WTC11 (cell line): Measurements from ENCODE around the gene COPA. TPM values are rescaled to one million over a fixed set of nuclear protein-coding genes. Genes with fewer than 3 reads are reported as not detected.

Source experiments
- ATAC-seq: fragments of 200-7000 bp; cut with Tn5 transposase; 2 replicates; pipeline ENCODE4 v1.10.0; 2021; ENCODE audit warnings: mild to moderate bottlenecking, moderate library complexity
- CTCF ChIA-PET: fragments of 300-600 bp; sonication (Branson Sonifier 250); formaldehyde crosslinking; loops from one replicate; lab custom pipeline; 2021; ENCODE audit warnings: antibody characterized with exemption; lab: Charles Lee
- POLR2A ChIA-PET: fragments of 350-600 bp; sonication (Branson Sonifier 250); formaldehyde crosslinking; loops from one replicate; lab custom pipeline; 2021; ENCODE audit warnings: antibody characterized with exemption; lab: Charles Lee
- DNase-seq: peaks from one replicate; pipeline ENCODE4 v3.0.0; 2021; ENCODE audit warnings: low spot score
- H3K27ac Mint-ChIP-seq: 2 replicates; pipeline ENCODE4 v1.8.0; 2021; ENCODE audit warnings: mixed read lengths
- H3K27me3 Mint-ChIP-seq: 2 replicates; pipeline ENCODE4 v1.8.0; 2021; ENCODE audit warnings: low read depth, mild to moderate bottlenecking, moderate library complexity, mixed read lengths
- H3K36me3 Mint-ChIP-seq: 2 replicates; pipeline ENCODE4 v1.8.0; 2021; ENCODE audit warnings: mixed read lengths
- H3K4me1 Mint-ChIP-seq: 2 replicates; pipeline ENCODE4 v1.8.0; 2022; ENCODE audit warnings: mixed read lengths
- H3K4me3 Mint-ChIP-seq: 2 replicates; pipeline ENCODE4 v1.8.0; 2021; ENCODE audit warnings: mild to moderate bottlenecking, moderate library complexity, mixed read lengths
- H3K9me3 Mint-ChIP-seq: 2 replicates; pipeline ENCODE4 v1.8.0; 2021; ENCODE audit warnings: mixed read lengths
- ATF6 ChIP-seq: sonication (generic); formaldehyde crosslinking; IDR thresholded peaks from 2 replicates; pipeline ENCODE4 v1.8.1; 2023; ENCODE audit warnings: mild to moderate bottlenecking, missing genetic modification reagents
- HMGA2 ChIP-seq: fragments of 250-450 bp; sonication (Bioruptor Pico); IDR thresholded peaks from 2 replicates; pipeline ENCODE4 v1.4.0; 2021; ENCODE audit warnings: mild to moderate bottlenecking, moderate library complexity
- JAZF1 ChIP-seq: fragments of 250-450 bp; sonication (Bioruptor Pico); IDR thresholded peaks from 2 replicates; pipeline ENCODE4 v1.9.0; 2021; ENCODE audit warnings: moderate library complexity, mild to moderate bottlenecking, inconsistent platforms
- MLX ChIP-seq: sonication (generic); formaldehyde crosslinking; IDR thresholded peaks from 2 replicates; pipeline ENCODE4 v1.8.1; 2023; ENCODE audit warnings: mild to moderate bottlenecking, missing genetic modification reagents, moderate library complexity
- ZNF263 ChIP-seq: sonication (generic); formaldehyde crosslinking; IDR thresholded peaks from 2 replicates; pipeline ENCODE4 v1.8.1; 2022; ENCODE audit warnings: low read depth, mild to moderate bottlenecking, moderate library complexity, missing genetic modification reagents
- ZNF396 ChIP-seq: fragments of 250-450 bp; sonication (Bioruptor Pico); IDR thresholded peaks from 2 replicates; pipeline ENCODE4 v1.8.0; 2021; ENCODE audit warnings: mild to moderate bottlenecking, moderate library complexity, borderline replicate concordance
- ZNF416 ChIP-seq: fragments of 250-450 bp; sonication (Bioruptor Pico); IDR thresholded peaks from 2 replicates; pipeline ENCODE4 v1.9.0; 2021; ENCODE audit warnings: mild to moderate bottlenecking, inconsistent platforms
- ZNF532 ChIP-seq: fragments of 250-450 bp; sonication (Bioruptor Pico); IDR thresholded peaks from 2 replicates; pipeline ENCODE4 v1.9.0; 2021; ENCODE audit warnings: mild to moderate bottlenecking, borderline replicate concordance
- total RNA-seq: library from RNA; stranded (reverse); gene quantifications from 3 replicates; pipeline ENCODE4 v1.2.3, GENCODE V29; 2021

The COPA gene
- total RNA-seq, 1 experiment from 2014 or later = 126 TPM

GRCh38 chr1:160371346-160371631, 28.2 kb upstream of the COPA start:
- H3K27ac Mint-ChIP-seq = no peak overlapping the region

GRCh38 chr1:160370561-160371345, 27.7 kb upstream of the COPA start:
- DNase-seq = no peak

More at GRCh38 chr1:160371346-160371631, 28.2 kb upstream of the COPA start:
- CTCF ChIA-PET = interaction anchor here (1.0 to 2.0 kb wide), 5 partner anchors 17 to 119 kb away, joined by 3 to 20 read pairs (median 6); no protein-coding TSS in a partner anchor
- H3K36me3 Mint-ChIP-seq = no peaks in the 10 kb centered on the region
- POLR2A ChIA-PET = interaction anchor here (0.7 to 2.1 kb wide), 2 partner anchors 9 to 226 kb away, joined by 3 to 9 read pairs; no protein-coding TSS in a partner anchor
- H3K4me3 Mint-ChIP-seq = no peak overlapping the region
- H3K4me1 Mint-ChIP-seq = peaks cover 31% of the 10 kb centered on the region
- ATAC-seq (no peak), DNase-seq (no peak)
- TF ChIP-seq JAZF1 (CRISPR knock-in tag) = no peak
- TF ChIP-seq, all 79 proteins: peak for 0
- H3K9me3 Mint-ChIP-seq = no peaks in the 10 kb centered on the region
- H3K27me3 Mint-ChIP-seq = no peaks in the 10 kb centered on the region

More at GRCh38 chr1:160370561-160371345, 27.7 kb upstream of the COPA start:
- Mint-ChIP-seq H3K9me3 (no peaks in the 10 kb centered on the region), H3K4me3 (no peak overlapping the region), H3K27ac (no peak overlapping the region), H3K36me3 (no peaks in the 10 kb centered on the region), H3K27me3 (no peaks in the 10 kb centered on the region)
- CTCF ChIA-PET = interaction anchor here (0.6 to 2.0 kb wide), 7 partner anchors 16 to 1237 kb away, joined by 3 to 20 read pairs (median 4); no protein-coding TSS in a partner anchor
- POLR2A ChIA-PET = interaction anchor here (0.7 to 2.1 kb wide), 2 partner anchors 8 to 226 kb away, joined by 3 to 9 read pairs; no protein-coding TSS in a partner anchor
- no peak for ATAC-seq
- TF ChIP-seq ZNF396 (CRISPR knock-in tag) (no peak), ATF6 (CRISPR knock-in tag) (no peak), ZNF263 (no peak), ZNF532 (CRISPR knock-in tag) (no peak), ZNF416 (CRISPR knock-in tag) (no peak), MLX (CRISPR knock-in tag) (no peak), HMGA2 (CRISPR knock-in tag) (no peak)
- TF ChIP-seq, all 79 proteins: peak for 0
- H3K4me1 Mint-ChIP-seq = peaks cover 31% of the 10 kb centered on the region
